HCT116 (cell line): ENCODE results near the gene OPALIN. TPM values are rescaled to one million over a fixed set of nuclear protein-coding genes. Genes with fewer than 3 reads are reported as not detected.

Source experiments
- ATAC-seq: fragments of 200-7000 bp; cut with Tn5 transposase; 2 replicates; pipeline ENCODE4 v1.9.1; 2020; ENCODE audit warnings: mild to moderate bottlenecking, moderate library complexity
- BruUV-seq: library from RNA; stranded (reverse); fragments of 400-500 nt; replicated peaks from 2 replicates; lab custom pipeline; 2021; lab: Mats Ljungman, UMichigan
- CTCF ChIA-PET: fragments of 300-600 bp; sonication (Branson Sonifier 250); formaldehyde crosslinking; loops from one replicate; lab custom pipeline; 2021; ENCODE audit warnings: antibody characterized with exemption; lab: Charles Lee
- POLR2A ChIA-PET: fragments of 300-600, 350-600 bp; sonication (Branson Sonifier 250); formaldehyde crosslinking; loops from one replicate; lab custom pipeline; 2021; ENCODE audit warnings: antibody characterized with exemption; lab: Charles Lee
- RAD21 ChIA-PET, 2 experiments: fragments of 300-600 bp; sonication (Branson Sonifier 250); formaldehyde crosslinking; loops; one replicate each; lab custom pipeline; 2023; ENCODE audit warnings: low total read pairs in 2 of 2; ENCODE audit not compliant: uncharacterized antibody in 2 of 2, unreplicated experiment in 2 of 2, low non-redundant PET in 1 of 2; lab: Charles Lee
- DNase-seq: peaks from one replicate; pipeline ENCODE4 v3.0.0-alpha.2; 2010; ENCODE audit warnings: low read depth, low spot score
- H2AFZ ChIP-seq: fragments of 200-600 bp; shearing (Covaris generic), sonication (generic); 2 replicates; pipeline ENCODE4 v1.6.1; 2017; ENCODE audit warnings: low read depth, mixed run types, mixed read lengths, antibody characterized with exemption, low read length; ENCODE audit not compliant: poor library complexity, severe bottlenecking
- H3K27ac ChIP-seq: 2 replicates; pipeline ENCODE4 v1.5.1; 2012; ENCODE audit warnings: low read depth, low read length
- H3K27me3 ChIP-seq: fragments of 200-600 bp; sonication (generic); 2 replicates; pipeline ENCODE4 v1.6.1; 2016; ENCODE audit warnings: mixed run types, low read length, mixed read lengths; ENCODE audit not compliant: insufficient read depth
- H3K36me3 ChIP-seq, 2 experiments: fragments of 200-500 bp in 1 of 2; fragments of 200-600 bp in 1 of 2; sonication (Bioruptor generic) in 1 of 2; sonication (generic) in 1 of 2; 2 replicates each; pipeline versions ENCODE4 v1.5.1 to v1.6.1; 2014 to 2016; ENCODE audit warnings: low read length in 2 of 2, inconsistent platforms in 1 of 2, mixed read lengths in 1 of 2, mixed run types in 1 of 2; ENCODE audit not compliant: insufficient read depth in 2 of 2, control insufficient read depth in 1 of 2
- H3K4me1 ChIP-seq, 2 experiments: fragments of 200-600 bp in 1 of 2; sonication (generic) in 1 of 2; 2 replicates each; pipeline versions ENCODE4 v1.5.1 to v1.6.1; 2012 to 2017; ENCODE audit warnings: low read length in 2 of 2, inconsistent platforms in 1 of 2, mild to moderate bottlenecking in 1 of 2, mixed read lengths in 1 of 2, mixed run types in 1 of 2, moderate library complexity in 1 of 2; ENCODE audit not compliant: insufficient read depth in 2 of 2, control insufficient read depth in 1 of 2
- H3K4me2 ChIP-seq: fragments of 200-600 bp; sonication (generic); 2 replicates; pipeline ENCODE4 v1.6.1; 2017; ENCODE audit warnings: mixed run types, low read length, mixed read lengths
- H3K4me3 ChIP-seq, 2 experiments: fragments of 200-600 bp in 1 of 2; sonication (generic) in 1 of 2; replicated peaks in 1 of 2; 2 replicates each; pipeline ENCODE4 v1.5.1; 2011 to 2016; ENCODE audit warnings: low read length in 2 of 2, control low read depth in 1 of 2, low read depth in 1 of 2, mild to moderate bottlenecking in 1 of 2, mixed read lengths in 1 of 2, mixed run types in 1 of 2
- H3K79me2 ChIP-seq: fragments of 200-600 bp; sonication (generic); 2 replicates; pipeline ENCODE4 v1.6.1; 2017; ENCODE audit warnings: mild to moderate bottlenecking, mixed run types, low read length, moderate library complexity, mixed read lengths; ENCODE audit not compliant: insufficient read depth
- H3K9ac ChIP-seq: fragments of 200-600 bp; sonication (generic); 2 replicates; pipeline ENCODE4 v1.6.1; 2016; ENCODE audit warnings: low read length, mixed read lengths
- H3K9me2 ChIP-seq: fragments of 200-600 bp; sonication (generic), shearing (Covaris generic); 2 replicates; pipeline ENCODE4 v1.6.1; 2017; ENCODE audit warnings: mixed run types, mild to moderate bottlenecking, moderate library complexity; ENCODE audit not compliant: insufficient read depth
- H3K9me3 ChIP-seq, 2 experiments: fragments of 200-500 bp in 1 of 2; fragments of 200-600 bp in 1 of 2; sonication (Bioruptor generic) in 1 of 2; sonication (generic) in 1 of 2; 2 replicates each; pipeline ENCODE4 v1.6.1; 2014 to 2017; ENCODE audit warnings: low read length in 2 of 2, mixed read lengths in 2 of 2, inconsistent platforms in 1 of 2, low read depth in 1 of 2, mild to moderate bottlenecking in 1 of 2, mixed run types in 1 of 2, moderate library complexity in 1 of 2; ENCODE audit not compliant: control insufficient read depth in 1 of 2, insufficient read depth in 1 of 2
- H4K20me1 ChIP-seq: fragments of 200-600 bp; sonication (generic), shearing (Covaris generic); 2 replicates; pipeline ENCODE4 v1.6.1; 2017; ENCODE audit warnings: mixed run types, mild to moderate bottlenecking, moderate library complexity; ENCODE audit not compliant: insufficient read depth
- CEBPB ChIP-seq: IDR thresholded peaks from 2 replicates; pipeline ENCODE4 v1.6.1; 2012; ENCODE audit warnings: low read depth
- FOSL1 ChIP-seq: IDR thresholded peaks from 2 replicates; pipeline ENCODE4 v1.6.1; 2012; ENCODE audit warnings: low read depth
- RAD21 ChIP-seq: IDR thresholded peaks from 2 replicates; pipeline ENCODE4 v1.6.1; 2012; ENCODE audit warnings: low read depth, mild to moderate bottlenecking
- SRF ChIP-seq: IDR thresholded peaks from 2 replicates; pipeline ENCODE4 v1.6.1; 2012; ENCODE audit warnings: low read depth
- ZFX ChIP-seq: fragments of 450-650 bp; IDR thresholded peaks from 2 replicates; pipeline ENCODE4 v1.6.1; 2017
- intact Hi-C: fragments of 100-400 bp; cut with micrococcal nuclease; formaldehyde crosslinking; loops from 2 replicates; pipeline ENCODE4 v1.10.0; 2022
- total RNA-seq: library from RNA; stranded (reverse); gene quantifications from one replicate; pipeline ENCODE4 v1.2.1, GENCODE V29; 2021; ENCODE audit not compliant: unreplicated experiment
- TF ChIP-seq, protein P1 (sequence below), 3 experiments: fragments of 200-600 bp in 1 of 3; sonication (generic) in 1 of 3; IDR thresholded peaks in 2 of 3; conservative IDR thresholded peaks in 1 of 3; 2 replicates each; pipeline ENCODE4 v1.5.1; 2012 to 2017; ENCODE audit warnings: low read depth in 2 of 3, low read length in 2 of 3, antibody characterized with exemption in 1 of 3, borderline replicate concordance in 1 of 3, control low read depth in 1 of 3, mild to moderate bottlenecking in 1 of 3, mixed read lengths in 1 of 3, mixed run types in 1 of 3, moderate library complexity in 1 of 3; ENCODE audit not compliant: insufficient read depth in 1 of 3
- TF ChIP-seq, protein P2 (sequence below): IDR thresholded peaks from 2 replicates; pipeline ENCODE4 v1.6.1; 2012; ENCODE audit warnings: low read depth
- TF ChIP-seq, protein P3 (sequence below): IDR thresholded peaks from 2 replicates; pipeline ENCODE4 v1.6.1; 2012

OPALIN gene
- total RNA-seq, 1 experiment from 2014 or later, result not detected

DNA sequence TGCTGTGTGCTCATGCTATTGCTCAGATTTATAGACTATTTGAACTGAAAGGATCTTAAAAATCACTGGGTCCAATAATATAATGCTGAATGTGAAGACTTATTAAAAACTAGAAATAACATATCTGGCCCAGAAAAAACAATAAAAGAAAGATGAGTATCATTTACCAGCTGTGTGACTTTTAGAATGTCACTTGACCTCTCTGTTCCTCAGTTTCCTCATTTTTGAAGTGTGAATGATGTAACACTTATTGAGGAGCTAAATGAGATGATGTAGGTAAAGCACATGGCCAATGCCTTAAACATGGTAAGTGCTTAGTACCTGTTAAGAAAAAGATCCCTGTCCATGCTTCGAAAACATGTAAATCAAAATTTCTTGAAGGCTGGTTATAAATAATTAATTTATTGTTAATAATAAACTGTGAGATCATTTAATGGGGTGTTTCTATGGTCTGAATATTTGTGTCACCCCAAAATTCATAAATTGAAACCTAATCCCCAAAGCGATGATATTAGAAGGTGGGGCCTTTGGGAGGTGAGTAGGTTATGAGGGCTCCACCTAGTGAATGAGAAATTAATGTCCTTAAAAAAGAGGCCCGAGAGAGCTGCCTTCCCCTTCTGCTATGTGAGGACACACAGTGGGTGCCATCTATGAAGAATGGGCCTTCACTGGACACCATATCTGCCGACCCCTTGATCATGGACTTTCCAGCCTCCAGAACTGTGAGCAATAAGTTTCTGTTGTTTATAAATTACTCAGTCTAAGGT is 41.6 kb downstream of the OPALIN start:
- CTCF ChIA-PET, result interaction anchor here (1.2 to 2.1 kb wide), 3 partner anchors 17 to 300 kb away, joined by 4 to 8 read pairs (median 4); no protein-coding TSS in a partner anchor
- Histone ChIP-seq H3K79me2 (no peaks in the 10 kb centered on the region), H3K27me3 (no peaks in the 10 kb centered on the region), H3K36me3 (no peaks in the 10 kb centered on the region), H3K9ac (no peak overlapping the region), H3K4me3 (no peak overlapping the region), H4K20me1 (no peaks in the 10 kb centered on the region), H3K9me2 (no peaks in the 10 kb centered on the region), H3K9me3 (no peaks in the 10 kb centered on the region), H3K4me1 (no peaks in the 10 kb centered on the region), H3K27ac (no peak overlapping the region), H3K4me2 (no peak overlapping the region), H2AFZ (no peak overlapping the region)
- RAD21 ChIA-PET, result interaction anchor here in 1 of 2 experiments (0.7 kb wide), 1 partner anchor 88 kb away, joined by 3 read pairs; no protein-coding TSS in a partner anchor
- TF ChIP-seq RAD21 (peak; percentile 20; the same call in 1 of the 2 replicates), ZFX (no peak), CEBPB (no peak), SRF (no peak), FOSL1 (no peak)
- TF ChIP-seq, protein P1, sequence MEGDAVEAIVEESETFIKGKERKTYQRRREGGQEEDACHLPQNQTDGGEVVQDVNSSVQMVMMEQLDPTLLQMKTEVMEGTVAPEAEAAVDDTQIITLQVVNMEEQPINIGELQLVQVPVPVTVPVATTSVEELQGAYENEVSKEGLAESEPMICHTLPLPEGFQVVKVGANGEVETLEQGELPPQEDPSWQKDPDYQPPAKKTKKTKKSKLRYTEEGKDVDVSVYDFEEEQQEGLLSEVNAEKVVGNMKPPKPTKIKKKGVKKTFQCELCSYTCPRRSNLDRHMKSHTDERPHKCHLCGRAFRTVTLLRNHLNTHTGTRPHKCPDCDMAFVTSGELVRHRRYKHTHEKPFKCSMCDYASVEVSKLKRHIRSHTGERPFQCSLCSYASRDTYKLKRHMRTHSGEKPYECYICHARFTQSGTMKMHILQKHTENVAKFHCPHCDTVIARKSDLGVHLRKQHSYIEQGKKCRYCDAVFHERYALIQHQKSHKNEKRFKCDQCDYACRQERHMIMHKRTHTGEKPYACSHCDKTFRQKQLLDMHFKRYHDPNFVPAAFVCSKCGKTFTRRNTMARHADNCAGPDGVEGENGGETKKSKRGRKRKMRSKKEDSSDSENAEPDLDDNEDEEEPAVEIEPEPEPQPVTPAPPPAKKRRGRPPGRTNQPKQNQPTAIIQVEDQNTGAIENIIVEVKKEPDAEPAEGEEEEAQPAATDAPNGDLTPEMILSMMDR (IDR thresholded peaks at IDR 0.05 in 2 of 3, conservative IDR thresholded peaks at IDR 0.05 in 1 of 3; ENCODE audit: borderline replicate concordance in 1 of 3, insufficient read depth in 1 of 3, low read depth in 2 of 3, low read length in 2 of 3), result peak in 1 of 3 experiments; percentile 25; a peak in 1 of 6 replicates
- TF ChIP-seq, protein P2, sequence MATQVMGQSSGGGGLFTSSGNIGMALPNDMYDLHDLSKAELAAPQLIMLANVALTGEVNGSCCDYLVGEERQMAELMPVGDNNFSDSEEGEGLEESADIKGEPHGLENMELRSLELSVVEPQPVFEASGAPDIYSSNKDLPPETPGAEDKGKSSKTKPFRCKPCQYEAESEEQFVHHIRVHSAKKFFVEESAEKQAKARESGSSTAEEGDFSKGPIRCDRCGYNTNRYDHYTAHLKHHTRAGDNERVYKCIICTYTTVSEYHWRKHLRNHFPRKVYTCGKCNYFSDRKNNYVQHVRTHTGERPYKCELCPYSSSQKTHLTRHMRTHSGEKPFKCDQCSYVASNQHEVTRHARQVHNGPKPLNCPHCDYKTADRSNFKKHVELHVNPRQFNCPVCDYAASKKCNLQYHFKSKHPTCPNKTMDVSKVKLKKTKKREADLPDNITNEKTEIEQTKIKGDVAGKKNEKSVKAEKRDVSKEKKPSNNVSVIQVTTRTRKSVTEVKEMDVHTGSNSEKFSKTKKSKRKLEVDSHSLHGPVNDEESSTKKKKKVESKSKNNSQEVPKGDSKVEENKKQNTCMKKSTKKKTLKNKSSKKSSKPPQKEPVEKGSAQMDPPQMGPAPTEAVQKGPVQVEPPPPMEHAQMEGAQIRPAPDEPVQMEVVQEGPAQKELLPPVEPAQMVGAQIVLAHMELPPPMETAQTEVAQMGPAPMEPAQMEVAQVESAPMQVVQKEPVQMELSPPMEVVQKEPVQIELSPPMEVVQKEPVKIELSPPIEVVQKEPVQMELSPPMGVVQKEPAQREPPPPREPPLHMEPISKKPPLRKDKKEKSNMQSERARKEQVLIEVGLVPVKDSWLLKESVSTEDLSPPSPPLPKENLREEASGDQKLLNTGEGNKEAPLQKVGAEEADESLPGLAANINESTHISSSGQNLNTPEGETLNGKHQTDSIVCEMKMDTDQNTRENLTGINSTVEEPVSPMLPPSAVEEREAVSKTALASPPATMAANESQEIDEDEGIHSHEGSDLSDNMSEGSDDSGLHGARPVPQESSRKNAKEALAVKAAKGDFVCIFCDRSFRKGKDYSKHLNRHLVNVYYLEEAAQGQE, result no peak
- TF ChIP-seq, protein P3, sequence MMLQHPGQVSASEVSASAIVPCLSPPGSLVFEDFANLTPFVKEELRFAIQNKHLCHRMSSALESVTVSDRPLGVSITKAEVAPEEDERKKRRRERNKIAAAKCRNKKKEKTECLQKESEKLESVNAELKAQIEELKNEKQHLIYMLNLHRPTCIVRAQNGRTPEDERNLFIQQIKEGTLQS, result no peak
- POLR2A ChIA-PET, result no interaction called here
- DNase-seq, result no peak
- peak; percentile 70 for ATAC-seq
- intact Hi-C loops, result no loop called here
- no TSS peak for BruUV-seq
